Measurements from ENCODE around the gene AVPR1B. TPM values are rescaled to one million over a fixed set of nuclear protein-coding genes. Genes with fewer than 3 reads are reported as not detected.

The AVPR1B gene, protein sequence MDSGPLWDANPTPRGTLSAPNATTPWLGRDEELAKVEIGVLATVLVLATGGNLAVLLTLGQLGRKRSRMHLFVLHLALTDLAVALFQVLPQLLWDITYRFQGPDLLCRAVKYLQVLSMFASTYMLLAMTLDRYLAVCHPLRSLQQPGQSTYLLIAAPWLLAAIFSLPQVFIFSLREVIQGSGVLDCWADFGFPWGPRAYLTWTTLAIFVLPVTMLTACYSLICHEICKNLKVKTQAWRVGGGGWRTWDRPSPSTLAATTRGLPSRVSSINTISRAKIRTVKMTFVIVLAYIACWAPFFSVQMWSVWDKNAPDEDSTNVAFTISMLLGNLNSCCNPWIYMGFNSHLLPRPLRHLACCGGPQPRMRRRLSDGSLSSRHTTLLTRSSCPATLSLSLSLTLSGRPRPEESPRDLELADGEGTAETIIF
- total RNA-seq = not detected in 2 replicates

DNA sequence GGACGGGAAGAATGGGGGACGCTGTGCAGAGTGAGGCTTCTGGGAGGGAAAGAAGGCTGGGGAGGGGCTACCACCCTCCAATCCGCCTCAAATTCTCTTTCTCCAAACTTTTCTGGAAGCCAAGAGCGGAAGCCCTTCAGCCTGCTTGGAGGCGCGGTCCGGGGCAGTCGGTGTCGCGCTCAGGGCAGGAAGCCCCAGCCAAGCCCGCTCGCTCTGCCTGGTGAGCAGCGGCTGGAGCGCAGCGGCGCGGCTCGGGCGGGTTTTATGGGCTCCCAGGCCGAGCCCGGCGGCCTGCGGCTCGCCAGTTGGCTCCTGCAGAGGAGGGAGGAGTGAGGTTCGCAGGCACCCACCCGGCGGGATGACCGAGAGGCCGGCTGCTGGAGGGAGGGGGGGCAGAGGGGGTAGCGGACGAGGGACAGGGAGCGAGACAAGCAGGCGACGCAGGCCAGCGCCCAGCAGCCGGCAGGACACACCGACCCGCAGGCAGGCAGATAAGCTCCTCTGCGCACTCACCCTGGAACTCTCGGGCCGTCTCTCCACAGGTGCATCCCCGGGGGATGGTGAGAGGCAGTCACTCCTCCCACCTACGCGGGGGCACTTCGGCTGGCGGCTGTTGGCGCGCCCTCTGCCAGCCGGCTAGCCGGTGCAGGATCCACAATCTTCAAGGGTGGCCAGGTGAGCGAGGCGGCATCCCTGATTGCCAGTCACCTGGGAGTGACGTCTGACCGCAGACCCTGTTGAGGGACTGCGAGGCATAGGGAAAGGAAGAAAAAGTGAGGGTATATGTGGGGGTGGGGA lies at the start of gene AVPR1B:
TSS of gene AVPR1B (minus strand) at position 238 of the 798 bp plus-strand sequence. CDS start 498 bp downstream, outside the sequence.

Other genes starting within 250 kb of the AVPR1B start
- not detected in 2 replicates for gene SLC26A9, start 173.9 kb downstream of the AVPR1B start, total RNA-seq
- gene RAB7B, start 114.0 kb downstream of the AVPR1B start, total RNA-seq = 6.4 and 7.0 TPM in 2 replicates
- gene CTSE, start 93.5 kb downstream of the AVPR1B start, total RNA-seq = not detected in 2 replicates
- not detected in 2 replicates for gene RHEX, start 64.2 kb downstream of the AVPR1B start, total RNA-seq
- 3.5 and 4.1 TPM in 2 replicates for gene FAM72A, start 85.5 kb upstream of the AVPR1B start, total RNA-seq
- 35.0 and 41.0 TPM in 2 replicates for gene SRGAP2, start 86.2 kb upstream of the AVPR1B start, total RNA-seq